Kidney (tissue), 14 donors: ENCODE results near the gene PRPF40A. TPM values are rescaled to one million over a fixed set of nuclear protein-coding genes. Genes with fewer than 3 reads are reported as not detected.
A peak's percentile ranks its signal among the peaks of the same experiment; 100 is the strongest.

ENCODE experiments used
- DNase-seq, 5 donors: peaks; one replicate each; pipeline ENCODE4 v3.0.0-alpha.2; 2013 to 2020
- FAIRE-seq: peaks from 2 replicates; lab custom pipeline; 2012; peaks lifted over from hg19 to GRCh38; lab: Jason Lieb, UNC
- H3K27ac ChIP-seq, 2 donors: one replicate each; pipeline ENCODE4 v1.7.0; 2013; ENCODE audit warnings: low read depth in 2 of 2, low read length in 2 of 2, inconsistent platforms in 1 of 2
- H3K27me3 ChIP-seq: one replicate; pipeline ENCODE4 v1.7.1; 2013; ENCODE audit warnings: low read length, inconsistent platforms; ENCODE audit not compliant: control insufficient read depth, insufficient read depth
- H3K36me3 ChIP-seq, 3 donors: one replicate each; pipeline versions ENCODE4 v1.7.0 to v1.7.1; 2013; ENCODE audit warnings: low read length in 3 of 3, control low read depth in 1 of 3, inconsistent platforms in 1 of 3; ENCODE audit not compliant: insufficient read depth in 3 of 3, control insufficient read depth in 2 of 3
- H3K4me1 ChIP-seq, 3 donors: one replicate each; pipeline versions ENCODE4 v1.7.0 to v1.7.1; 2013; ENCODE audit warnings: low read length in 3 of 3, inconsistent platforms in 1 of 3, low read depth in 1 of 3; ENCODE audit not compliant: control insufficient read depth in 2 of 3, insufficient read depth in 2 of 3
- H3K4me3 ChIP-seq, 3 donors: one replicate each; pipeline versions ENCODE4 v1.7.0 to v1.8.1; 2013; ENCODE audit warnings: low read length in 3 of 3, control low read depth in 1 of 3, inconsistent platforms in 1 of 3
- H3K9ac ChIP-seq, 3 donors: one replicate each; pipeline versions ENCODE4 v1.7.0 to v1.7.1; 2013; ENCODE audit warnings: low read length in 3 of 3, control low read depth in 1 of 3, inconsistent platforms in 1 of 3
- H3K9me3 ChIP-seq, 3 donors: one replicate each; pipeline versions ENCODE4 v1.7.0 to v1.7.1; 2013; ENCODE audit warnings: low read length in 3 of 3, control low read depth in 1 of 3, inconsistent platforms in 1 of 3; ENCODE audit not compliant: control insufficient read depth in 2 of 3, insufficient read depth in 1 of 3
- intact Hi-C: fragments of 100-400 bp; cut with DNase I; formaldehyde crosslinking; loops from one replicate; pipeline ENCODE4 v1.11.1; 2022
- polyA plus RNA-seq: library from polyadenylated mRNA; stranded (reverse); fragments of 350-450 nt; fragmentation: Illumina TruSeq; extraction: RNeasy Lipid Tissue Mini Kit (QIAGEN cat#74804); gene quantifications from one replicate; pipeline ENCODE4 v1.2.3, GENCODE V29; 2014; ENCODE audit warnings: low read depth, low replicate concordance; ENCODE audit not compliant: insufficient read depth
- total RNA-seq: library from RNA; stranded (reverse); fragmentation: NEBNext Ultra II Directional; extraction: Animal tissue kit (Norgen Biotek cat#: 25700); gene quantifications from one replicate; pipeline ENCODE4 v1.2.1, GENCODE V29; 2021
- TF ChIP-seq, protein P1 (sequence below): IDR thresholded peaks from 3 replicates; pipeline ENCODE4 v1.5.1; 2012; ENCODE audit warnings: mild to moderate bottlenecking, moderate library complexity, borderline replicate concordance; ENCODE audit not compliant: insufficient read depth; ENCODE audit errors: extremely low read depth
- donor health status: control.
- donor health status: control.
- donor health status: control.
- donor health status: control.
- donor health status: control.
- donor health status: DM: yes; HTN: yes; CAD: no.
- donor health status: Normal renal cell carcinoma (clear cell type).

Gene PRPF40A
- total and polyA plus RNA-seq, 2 donors from 2014 or later, result 20.2 to 82.7 TPM

DNA sequence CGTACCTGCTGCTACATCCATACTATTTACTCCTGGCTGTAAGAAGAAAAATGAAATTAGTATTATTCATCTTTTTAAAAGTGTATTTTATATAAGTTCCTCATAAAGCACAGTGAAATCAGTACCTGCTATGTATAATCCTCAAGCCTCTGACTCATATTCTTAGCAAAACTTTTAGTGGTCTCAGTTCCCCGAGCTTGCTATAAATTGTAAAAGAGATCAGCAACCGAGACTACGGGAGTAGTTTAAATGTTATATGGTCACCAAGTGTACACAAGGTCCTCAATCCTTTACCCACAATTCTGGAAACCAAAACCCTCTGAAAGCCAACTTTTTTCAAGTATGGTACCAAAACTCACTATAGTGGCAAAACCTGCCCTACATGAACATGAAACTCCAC lies 24.2 kb downstream of the PRPF40A start:
- H3K9me3 ChIP-seq, result no peaks in the 10 kb centered on the region
- H3K9ac ChIP-seq, result no peak overlapping the region
- DNase-seq, result no peak
- H3K4me1 ChIP-seq, result no peaks in the 10 kb centered on the region
- H3K27ac ChIP-seq, result no peak overlapping the region
- no peaks in the 10 kb centered on the region for H3K27me3 ChIP-seq
- intact Hi-C loops, result no loop called here
- H3K4me3 ChIP-seq, result no peak overlapping the region
- TF ChIP-seq, protein P1, sequence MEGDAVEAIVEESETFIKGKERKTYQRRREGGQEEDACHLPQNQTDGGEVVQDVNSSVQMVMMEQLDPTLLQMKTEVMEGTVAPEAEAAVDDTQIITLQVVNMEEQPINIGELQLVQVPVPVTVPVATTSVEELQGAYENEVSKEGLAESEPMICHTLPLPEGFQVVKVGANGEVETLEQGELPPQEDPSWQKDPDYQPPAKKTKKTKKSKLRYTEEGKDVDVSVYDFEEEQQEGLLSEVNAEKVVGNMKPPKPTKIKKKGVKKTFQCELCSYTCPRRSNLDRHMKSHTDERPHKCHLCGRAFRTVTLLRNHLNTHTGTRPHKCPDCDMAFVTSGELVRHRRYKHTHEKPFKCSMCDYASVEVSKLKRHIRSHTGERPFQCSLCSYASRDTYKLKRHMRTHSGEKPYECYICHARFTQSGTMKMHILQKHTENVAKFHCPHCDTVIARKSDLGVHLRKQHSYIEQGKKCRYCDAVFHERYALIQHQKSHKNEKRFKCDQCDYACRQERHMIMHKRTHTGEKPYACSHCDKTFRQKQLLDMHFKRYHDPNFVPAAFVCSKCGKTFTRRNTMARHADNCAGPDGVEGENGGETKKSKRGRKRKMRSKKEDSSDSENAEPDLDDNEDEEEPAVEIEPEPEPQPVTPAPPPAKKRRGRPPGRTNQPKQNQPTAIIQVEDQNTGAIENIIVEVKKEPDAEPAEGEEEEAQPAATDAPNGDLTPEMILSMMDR, result no peak
- peaks cover 0 to 8% (median 2%) of the 10 kb centered on the region in 3 donors for H3K36me3 ChIP-seq
- FAIRE-seq, result no peak

DNA sequence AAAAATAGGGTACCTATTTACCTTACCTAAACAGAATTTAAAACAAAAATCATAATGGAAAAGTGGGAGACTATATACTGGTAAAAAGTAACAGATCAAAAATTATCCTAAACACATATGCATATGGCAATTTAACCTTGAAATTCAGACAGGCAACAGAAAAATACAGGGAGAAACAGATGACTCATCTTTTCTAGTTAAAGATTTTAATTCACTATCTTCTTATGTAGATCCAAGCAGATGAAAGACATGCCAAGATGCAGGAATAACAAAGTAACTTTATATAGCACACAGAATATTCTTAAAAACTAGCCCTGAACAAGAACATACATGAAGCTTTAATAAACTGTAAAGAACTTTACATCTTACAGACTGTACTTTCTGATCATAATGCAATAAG lies 30.9 kb downstream of the PRPF40A start:
- no peak overlapping the region for H3K27ac ChIP-seq
- FAIRE-seq (no peak), DNase-seq (no peak)
- H3K4me3 ChIP-seq, result no peak overlapping the region
- TF ChIP-seq, protein P1, result no peak
- H3K27me3 ChIP-seq, result no peaks in the 10 kb centered on the region
- no peak overlapping the region for H3K9ac ChIP-seq
- H3K9me3 ChIP-seq, result no peaks in the 10 kb centered on the region
- peaks cover 0 to 4% (median 0%) of the 10 kb centered on the region in 3 donors for H3K36me3 ChIP-seq
- no peaks in the 10 kb centered on the region for H3K4me1 ChIP-seq
- intact Hi-C loops, result no loop called here

DNA sequence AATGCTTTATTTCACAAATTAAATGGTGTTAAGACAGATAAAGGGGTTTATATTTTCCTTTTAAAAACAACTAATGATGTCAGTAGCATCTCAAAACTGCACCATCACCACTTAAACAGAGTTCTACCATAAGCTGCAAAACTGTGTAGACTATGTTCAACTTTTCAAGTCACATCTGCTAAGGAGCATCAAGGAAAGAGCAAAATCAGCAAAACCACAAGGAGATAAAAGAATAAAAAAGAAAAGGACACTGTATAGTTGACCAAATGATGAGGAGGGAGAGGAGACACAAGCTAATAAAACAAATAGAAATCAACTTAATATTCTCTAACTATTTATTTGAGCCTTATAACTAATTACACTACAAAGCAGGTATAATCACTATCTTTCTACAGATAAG lies 33.9 kb downstream of the PRPF40A start:
- intact Hi-C loops, result no loop called here
- TF ChIP-seq, protein P1, result no peak
- H3K4me3 ChIP-seq, result no peak overlapping the region
- no peak overlapping the region for H3K27ac ChIP-seq
- FAIRE-seq (no peak), DNase-seq (no peak)
- H3K9ac ChIP-seq, result no peak overlapping the region
- no peaks in the 10 kb centered on the region for H3K9me3 ChIP-seq
- H3K36me3 ChIP-seq, result peaks cover 0 to 16% (median 0%) of the 10 kb centered on the region in 3 donors
- no peaks in the 10 kb centered on the region for H3K4me1 ChIP-seq
- H3K27me3 ChIP-seq, result no peaks in the 10 kb centered on the region

DNA sequence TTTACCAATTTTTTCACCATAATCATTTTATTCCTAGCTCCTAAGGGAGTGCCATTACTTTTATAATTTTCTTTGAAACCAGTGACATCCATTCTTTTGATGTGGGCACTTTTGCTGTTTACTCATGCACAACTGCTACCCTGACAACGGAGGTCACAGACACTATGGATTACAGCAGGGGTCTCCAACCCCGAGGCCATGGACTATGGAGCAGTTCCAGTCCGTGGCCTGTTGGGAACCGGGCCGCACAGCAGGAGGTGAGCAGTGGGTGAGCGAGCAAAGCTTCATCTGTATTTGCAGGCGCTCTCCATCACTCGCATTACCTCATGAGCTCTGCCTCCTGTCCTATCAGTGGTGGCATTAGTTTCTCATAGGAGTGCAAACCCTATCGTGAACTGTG lies 34.6 kb downstream of the PRPF40A start:
- H3K9me3 ChIP-seq, result no peaks in the 10 kb centered on the region
- H3K27me3 ChIP-seq, result no peaks in the 10 kb centered on the region
- intact Hi-C loops, result no loop called here
- no peak for FAIRE-seq
- no peak overlapping the region for H3K4me3 ChIP-seq
- H3K27ac ChIP-seq, result no peak overlapping the region
- no peaks in the 10 kb centered on the region for H3K4me1 ChIP-seq
- no peak overlapping the region for H3K9ac ChIP-seq
- TF ChIP-seq, protein P1, result no peak
- H3K36me3 ChIP-seq, result peaks cover 0 to 16% (median 0%) of the 10 kb centered on the region in 3 donors
- peak in 2 of 5 donors; percentile 3 to 16 for DNase-seq
